Middle frontal gyrus (tissue), 1 donor: Measurements from ENCODE around the gene TERB1.

Experiments
- DNase-seq: peaks from one replicate; pipeline ENCODE4 v3.0.0-alpha.2; 2015; ENCODE audit warnings: low spot score; ENCODE audit errors: extremely low spot score

TERB1 gene

GRCh38 chr16:66750279-66751052 lies 50.9 kb downstream of the TERB1 start:
- DNase-seq, result no peak

DNA sequence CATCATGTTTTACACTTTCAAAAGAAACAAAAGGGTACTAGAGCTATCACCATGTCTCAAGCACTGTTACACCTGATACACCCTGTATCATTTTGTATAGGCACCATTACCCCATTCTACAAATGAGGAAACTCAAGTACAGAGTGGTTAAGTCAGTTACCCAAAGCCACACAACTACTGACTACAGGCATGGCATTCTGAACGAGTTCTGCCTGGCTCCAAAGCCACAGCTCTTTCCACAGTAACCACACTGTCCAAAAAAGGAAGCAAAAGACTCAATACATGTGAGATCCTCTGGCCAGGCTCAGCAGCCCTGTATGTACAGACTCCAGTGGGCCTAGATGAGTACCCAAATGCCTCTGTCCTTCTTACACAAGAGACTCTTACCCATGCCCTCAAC lies 54.7 kb downstream of the TERB1 start:
- DNase-seq, result no peak

DNA sequence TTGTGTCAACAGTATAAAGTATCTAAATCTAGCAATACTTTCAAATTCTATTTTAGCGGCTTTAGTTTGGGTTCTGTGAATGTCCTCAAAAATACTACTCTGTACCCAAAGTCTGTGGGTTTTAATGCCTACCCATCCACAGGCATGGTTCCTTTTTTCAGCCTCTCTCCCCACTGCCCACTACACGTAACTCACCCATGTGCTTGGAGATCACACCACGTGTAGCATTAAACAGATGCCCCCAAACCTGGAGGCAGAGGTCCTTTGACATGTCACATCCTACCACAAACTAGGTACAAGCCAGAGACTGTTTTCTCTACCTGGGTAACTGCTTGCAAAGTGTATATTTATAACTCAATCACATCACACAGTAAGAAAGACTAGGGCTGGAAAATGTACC lies 55.3 kb downstream of the TERB1 start:
- DNase-seq, result no peak

DNA sequence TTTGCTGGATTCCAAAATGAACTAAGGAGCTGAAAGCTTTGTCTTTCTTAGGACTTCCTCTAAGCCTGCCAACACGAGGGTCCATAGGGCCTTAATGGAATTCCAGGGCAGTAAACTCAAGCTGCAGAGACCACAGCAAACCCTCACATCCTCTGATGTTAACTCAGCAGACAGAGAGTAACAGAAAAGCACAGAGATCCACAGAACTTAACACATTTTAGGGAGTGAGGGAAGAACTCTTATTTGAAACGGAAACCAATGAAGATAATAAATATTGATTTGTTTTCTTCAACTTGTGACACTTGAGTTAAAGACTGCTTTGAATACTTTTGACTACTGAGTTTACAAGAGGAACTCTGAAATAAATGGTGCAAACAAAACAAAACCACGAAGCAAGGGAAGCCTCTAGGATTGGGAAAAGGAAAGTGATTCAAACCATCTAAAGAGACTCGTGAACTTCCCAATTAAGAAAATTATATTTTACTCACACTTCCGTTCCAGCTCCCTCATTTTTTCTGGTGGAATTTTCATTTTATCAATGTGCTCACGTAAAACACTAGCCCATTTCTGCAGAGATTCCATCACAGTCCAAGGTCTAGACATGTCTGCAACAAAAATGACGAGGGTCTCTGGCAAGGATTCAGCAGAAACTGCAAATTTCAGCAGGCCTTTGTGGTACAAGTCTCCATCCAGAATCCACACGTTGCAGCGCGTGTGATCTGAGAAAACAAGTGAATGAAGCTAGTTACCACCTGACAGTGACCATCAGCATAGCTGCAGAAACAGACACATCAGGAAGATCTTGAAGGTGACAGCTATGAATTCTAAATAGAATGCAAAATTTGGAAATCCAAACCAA lies 59.2 kb downstream of the TERB1 start:
- DNase-seq, result no peak

- DNase-seq, result peak; percentile 86
Observed at GRCh38 chr16:66741169-66741900, 60.0 kb downstream of the TERB1 start.

DNA sequence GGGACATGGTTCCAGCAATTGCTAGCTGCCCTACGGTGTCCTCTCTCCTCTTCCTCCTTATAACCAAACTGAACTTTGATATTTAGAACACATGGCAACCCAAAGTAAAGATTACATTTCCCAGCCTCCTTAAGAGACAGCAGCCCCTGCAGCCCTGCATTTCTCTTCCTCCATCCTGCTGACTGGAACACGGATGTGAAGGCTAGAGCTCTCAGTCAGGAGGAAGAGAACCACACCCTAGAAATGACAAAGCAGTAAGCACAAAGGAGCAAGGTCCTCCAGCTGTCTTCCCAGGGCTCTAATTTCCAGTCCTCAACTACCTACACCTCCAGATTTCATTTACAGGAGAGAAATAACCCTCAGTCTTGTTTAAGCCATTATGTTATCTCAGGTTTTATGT lies 60.9 kb downstream of the TERB1 start:
- no peak for DNase-seq

DNA sequence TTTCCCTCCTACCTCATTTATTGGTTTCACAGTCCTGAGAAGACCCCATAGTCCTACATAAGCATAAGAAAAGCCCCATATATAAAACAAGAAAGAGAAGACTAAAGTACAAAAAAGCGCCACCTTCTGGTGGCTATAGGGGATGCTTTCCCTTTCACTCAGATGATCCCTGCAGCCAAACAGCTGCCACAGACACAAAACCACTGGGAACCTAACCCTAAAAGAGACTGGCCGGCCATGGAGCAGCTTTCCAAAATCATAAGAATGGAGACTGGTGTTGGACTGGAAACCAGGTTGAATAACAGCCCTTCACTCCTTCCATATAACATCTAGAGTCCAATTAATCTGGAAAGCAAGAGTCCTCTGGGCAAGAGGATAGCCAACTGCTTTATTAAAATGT lies 61.4 kb downstream of the TERB1 start:
- no peak for DNase-seq

DNA sequence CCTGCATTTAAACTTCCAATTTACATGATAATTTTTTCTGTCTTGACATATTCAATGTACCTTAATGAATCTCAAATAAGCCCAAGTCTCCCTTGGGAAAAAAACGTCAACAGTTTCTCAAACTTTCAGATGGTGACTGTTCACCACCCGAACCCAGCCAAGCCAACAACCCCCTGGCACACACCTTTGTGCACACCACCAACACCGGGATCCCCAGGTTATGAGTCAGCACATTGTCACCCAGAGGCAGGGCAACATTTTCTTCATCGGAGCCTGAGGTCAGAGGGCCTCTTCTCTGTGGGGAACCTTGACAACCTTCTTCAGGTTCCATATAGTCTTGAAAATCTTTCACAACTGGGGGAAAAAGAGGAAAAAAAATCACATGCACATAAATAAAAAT lies 65.5 kb downstream of the TERB1 start:
- no peak for DNase-seq

DNA sequence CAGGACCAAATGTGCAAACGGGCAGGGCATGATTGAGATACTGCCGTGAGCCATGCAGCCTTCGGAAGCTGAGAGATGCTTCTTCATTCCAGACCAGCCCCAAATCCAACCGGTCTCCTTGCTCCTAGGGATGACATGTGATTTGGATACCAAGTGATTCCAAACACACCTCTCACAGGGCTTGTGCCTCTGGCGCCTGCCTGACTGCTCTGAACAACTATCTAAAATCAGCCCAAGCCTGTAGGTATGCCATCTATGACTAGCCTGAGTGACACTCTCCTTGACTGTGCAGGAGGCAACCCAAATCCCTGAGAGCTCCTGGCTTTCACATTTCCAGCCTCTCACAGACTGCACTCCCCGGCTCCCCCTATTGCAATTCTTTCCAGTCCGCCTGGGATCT lies 70.3 kb downstream of the TERB1 start:
- DNase-seq, result no peak

- DNase-seq, result no peak
Observed at GRCh38 chr16:66728804-66729203, 72.6 kb downstream of the TERB1 start.

DNA sequence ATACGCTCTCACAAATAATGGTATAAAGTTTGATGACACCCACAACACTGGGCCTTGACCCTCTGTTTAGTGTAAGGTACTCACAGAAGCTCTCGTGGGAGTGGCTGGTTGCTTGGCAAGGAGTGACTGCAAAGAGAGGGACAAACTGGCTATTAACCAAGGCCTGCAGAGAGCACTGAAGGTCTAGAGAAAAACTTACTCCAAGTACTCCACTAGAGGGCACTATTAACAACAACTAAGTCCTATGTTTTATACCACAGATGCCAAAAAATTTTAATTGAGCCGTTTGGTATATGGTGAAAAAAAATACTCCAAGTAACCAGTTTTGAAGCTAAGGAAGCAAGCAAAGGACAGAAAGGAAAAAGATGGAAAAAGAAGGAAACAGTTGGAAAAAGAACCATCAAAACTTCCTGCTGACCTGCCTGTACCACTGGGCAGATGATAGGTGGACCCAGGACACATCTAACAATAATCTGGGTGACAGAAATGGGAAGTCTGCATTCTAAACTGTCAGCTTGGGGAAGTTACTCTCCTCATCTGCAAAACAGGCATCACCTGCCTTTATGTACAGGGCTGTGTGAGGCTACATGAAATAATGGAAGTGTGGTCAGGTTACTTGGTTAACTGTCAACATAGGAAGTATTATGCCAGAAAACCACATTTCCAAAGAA lies 73.1 kb downstream of the TERB1 start:
- no peak for DNase-seq

GRCh38 chr16:66720766-66721165 lies 80.6 kb downstream of the TERB1 start:
- no peak for DNase-seq

DNA sequence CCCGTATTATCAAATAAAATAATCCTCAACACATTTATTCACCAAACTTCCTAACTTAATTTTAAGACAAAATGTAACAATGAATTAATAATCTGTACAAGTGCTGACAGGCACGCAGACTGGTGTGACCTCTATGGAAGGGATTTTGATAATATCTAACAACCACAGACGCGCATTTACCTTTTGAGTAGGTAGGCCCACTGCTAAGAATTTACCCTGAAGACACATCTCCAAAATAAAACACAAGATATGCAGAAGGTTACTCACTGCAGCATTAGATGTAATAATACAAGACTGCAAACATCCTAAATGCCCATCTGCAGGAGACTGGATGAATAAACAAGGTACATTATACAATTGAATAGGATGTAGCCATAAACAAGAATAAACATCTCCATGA lies 82.1 kb downstream of the TERB1 start:
- DNase-seq, result no peak

DNA sequence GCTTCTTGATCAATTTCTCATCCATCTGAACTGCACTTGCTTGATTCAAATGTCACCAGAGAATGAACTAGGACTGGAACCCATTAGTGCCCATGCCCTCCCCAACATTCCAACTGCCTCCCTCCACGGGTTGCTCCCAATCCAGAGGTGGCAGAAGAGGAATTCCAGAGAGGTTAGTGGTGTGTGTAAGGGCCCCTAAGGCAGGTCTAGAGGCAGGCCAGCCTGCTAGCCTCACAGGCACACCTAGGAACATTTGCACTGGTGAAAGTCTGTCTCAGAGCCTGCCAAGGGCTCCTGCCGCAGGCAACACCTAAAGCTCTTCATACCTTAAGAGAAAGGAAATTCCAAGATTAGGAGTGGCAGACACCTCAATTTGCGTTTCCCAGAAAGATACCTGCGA lies 83.6 kb downstream of the TERB1 start:
- DNase-seq, result no peak

GRCh38 chr16:66717112-66717675 lies 84.2 kb downstream of the TERB1 start:
- DNase-seq, result peak; percentile 29

DNA sequence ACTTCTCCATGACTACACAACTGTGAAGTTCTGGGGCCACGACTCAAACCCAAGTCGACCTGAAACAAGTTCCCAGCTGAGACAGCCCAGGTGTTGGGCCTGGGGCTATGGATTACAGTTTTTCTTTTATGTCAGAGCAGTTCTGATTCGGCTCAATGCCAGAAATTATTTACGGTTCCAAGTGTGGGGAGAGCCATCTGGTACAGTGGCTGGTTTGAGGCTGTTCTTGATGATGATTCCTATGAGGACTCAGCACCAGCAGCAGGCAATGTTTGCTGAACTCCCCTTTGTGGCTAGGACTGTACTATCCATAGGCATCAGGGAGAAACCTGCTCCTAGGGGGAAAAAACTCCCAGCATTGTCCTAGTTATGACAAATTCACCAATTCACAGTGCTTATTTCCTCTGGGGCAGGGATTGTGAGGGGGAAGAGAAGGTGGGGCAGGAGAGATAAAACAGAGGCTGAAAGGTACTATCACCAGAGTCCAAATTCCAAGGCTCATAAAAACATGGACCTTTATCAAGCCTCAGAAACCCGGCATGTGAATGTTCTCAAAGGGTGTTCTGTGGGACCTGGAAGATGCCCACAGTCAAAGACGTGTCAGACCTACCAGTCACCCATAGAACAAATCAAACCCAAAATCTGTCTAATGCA lies 86.6 kb downstream of the TERB1 start:
- DNase-seq, result no peak

- no peak for DNase-seq
Observed at GRCh38 chr16:66714062-66714461, 87.3 kb downstream of the TERB1 start.

GRCh38 chr16:66713076-66713475 lies 88.3 kb downstream of the TERB1 start:
- no peak for DNase-seq

DNA sequence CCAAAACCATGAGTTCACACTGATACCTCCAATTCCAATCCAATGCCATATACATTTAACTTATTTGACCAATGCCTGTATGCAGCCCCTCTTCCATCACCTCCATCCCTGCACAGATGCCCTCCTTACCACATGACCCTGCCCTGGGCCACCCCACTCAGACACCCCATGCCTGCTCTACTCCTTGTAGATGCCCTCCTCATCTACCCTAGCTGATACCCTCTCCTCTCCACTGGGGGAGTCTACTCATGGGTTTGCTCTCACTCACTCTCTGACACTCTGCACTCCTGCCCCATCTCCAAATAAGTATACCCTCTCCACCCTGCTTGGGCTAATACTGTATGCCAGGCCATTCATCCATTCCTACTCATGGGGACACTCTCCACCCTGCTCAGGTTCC lies 88.9 kb downstream of the TERB1 start:
- DNase-seq, result no peak

- DNase-seq, result no peak
Observed at GRCh38 chr16:66711581-66711980, 89.8 kb downstream of the TERB1 start.

DNA sequence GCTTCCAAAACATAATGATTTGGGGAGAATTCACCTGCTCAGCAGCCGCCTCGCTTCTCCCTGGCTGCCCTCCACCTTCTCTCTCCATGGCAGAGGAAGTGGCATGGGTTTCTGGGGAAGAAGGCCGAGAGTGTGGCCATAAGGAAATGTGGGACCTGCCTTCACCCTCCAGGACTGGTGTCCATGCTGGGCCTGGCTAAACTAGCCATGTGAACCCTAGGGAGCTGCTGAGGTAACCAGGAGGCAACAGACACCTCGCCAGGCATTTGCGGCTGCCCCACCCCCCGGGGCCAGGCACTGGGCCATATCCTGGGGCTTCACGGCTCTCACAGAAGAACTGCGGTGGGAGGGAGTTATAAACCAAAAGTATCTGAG lies 94.9 kb downstream of the TERB1 start:
- DNase-seq, result no peak
